ENCODE data around the gene PTPRN2.

The PTPRN2 gene

GRCh38 chr7:158486919-158487318 lies 100.7 kb downstream of the PTPRN2 start:
- no peak for DNase-seq

- no peak for DNase-seq
Measured at GRCh38 chr7:158484801-158485531, 102.7 kb downstream of the PTPRN2 start.

GRCh38 chr7:158482480-158482879 lies 105.1 kb downstream of the PTPRN2 start:
- DNase-seq = no peak

GRCh38 chr7:158479664-158480025 lies 108.0 kb downstream of the PTPRN2 start:
- no peak for DNase-seq

- DNase-seq = no peak
Measured at GRCh38 chr7:158479021-158479663, 108.5 kb downstream of the PTPRN2 start.

- no peak for DNase-seq
Measured at GRCh38 chr7:158477866-158478265, 109.8 kb downstream of the PTPRN2 start.

- no peak for DNase-seq
Measured at GRCh38 chr7:158476331-158476932, 111.2 kb downstream of the PTPRN2 start.

- no peak for DNase-seq
Measured at GRCh38 chr7:158475679-158476052, 112.0 kb downstream of the PTPRN2 start.

GRCh38 chr7:158475036-158475678 lies 112.5 kb downstream of the PTPRN2 start:
- DNase-seq = no peak

- no peak for DNase-seq
Measured at GRCh38 chr7:158474488-158474887, 113.1 kb downstream of the PTPRN2 start.

- DNase-seq = no peak
Measured at GRCh38 chr7:158473946-158474345, 113.7 kb downstream of the PTPRN2 start.

- DNase-seq = no peak
Measured at GRCh38 chr7:158473221-158473620, 114.4 kb downstream of the PTPRN2 start.

GRCh38 chr7:158472596-158472995 lies 115.0 kb downstream of the PTPRN2 start:
- DNase-seq = no peak

- no peak for DNase-seq
Measured at GRCh38 chr7:158471716-158472115, 115.9 kb downstream of the PTPRN2 start.

GRCh38 chr7:158470336-158470735 lies 117.3 kb downstream of the PTPRN2 start:
- DNase-seq = no peak

- DNase-seq = no peak
Measured at GRCh38 chr7:158469396-158470051, 118.1 kb downstream of the PTPRN2 start.

GRCh38 chr7:158468700-158469296 lies 118.8 kb downstream of the PTPRN2 start:
- no peak for DNase-seq

- DNase-seq = no peak
Measured at GRCh38 chr7:158468181-158468580, 119.4 kb downstream of the PTPRN2 start.

GRCh38 chr7:158467562-158467961 lies 120.1 kb downstream of the PTPRN2 start:
- DNase-seq = no peak

- no peak for DNase-seq
Measured at GRCh38 chr7:158463317-158463716, 124.3 kb downstream of the PTPRN2 start.

GRCh38 chr7:158461824-158462223 lies 125.8 kb downstream of the PTPRN2 start:
- no peak for DNase-seq

GRCh38 chr7:158460665-158461064 lies 127.0 kb downstream of the PTPRN2 start:
- no peak for DNase-seq
